ENCODE data around the gene PXDC1.
A peak's percentile ranks its signal among the peaks of the same experiment; 100 is the strongest.

The PXDC1 gene

DNA sequence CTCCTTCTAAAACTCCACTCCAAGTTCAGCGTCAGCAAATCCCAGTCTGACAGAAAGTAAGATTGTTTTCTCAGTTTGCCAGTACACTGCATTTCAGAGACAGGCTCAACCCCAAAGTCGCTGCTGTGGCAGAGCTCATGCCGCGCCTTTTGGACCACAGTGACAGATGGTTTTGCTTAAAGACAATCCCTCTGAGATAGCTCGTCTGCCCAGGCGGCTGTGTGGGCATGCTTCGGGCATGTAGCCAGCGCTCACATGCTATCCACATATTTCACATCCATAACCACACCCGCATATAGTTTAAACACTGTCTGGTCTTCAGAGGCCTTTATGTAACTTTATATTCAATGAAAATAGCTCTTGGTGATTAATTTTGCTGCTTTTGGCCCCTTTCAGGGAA, 14.7 kb upstream of the PXDC1 start:
- H3K4me3 ChIP-seq = no peak overlapping the region
- no peak for DNase-seq (ENCODE audit: low spot score)
- H3K27ac ChIP-seq = peak overlapping the region; percentile 28 to 63
- TF ChIP-seq, protein P1, sequence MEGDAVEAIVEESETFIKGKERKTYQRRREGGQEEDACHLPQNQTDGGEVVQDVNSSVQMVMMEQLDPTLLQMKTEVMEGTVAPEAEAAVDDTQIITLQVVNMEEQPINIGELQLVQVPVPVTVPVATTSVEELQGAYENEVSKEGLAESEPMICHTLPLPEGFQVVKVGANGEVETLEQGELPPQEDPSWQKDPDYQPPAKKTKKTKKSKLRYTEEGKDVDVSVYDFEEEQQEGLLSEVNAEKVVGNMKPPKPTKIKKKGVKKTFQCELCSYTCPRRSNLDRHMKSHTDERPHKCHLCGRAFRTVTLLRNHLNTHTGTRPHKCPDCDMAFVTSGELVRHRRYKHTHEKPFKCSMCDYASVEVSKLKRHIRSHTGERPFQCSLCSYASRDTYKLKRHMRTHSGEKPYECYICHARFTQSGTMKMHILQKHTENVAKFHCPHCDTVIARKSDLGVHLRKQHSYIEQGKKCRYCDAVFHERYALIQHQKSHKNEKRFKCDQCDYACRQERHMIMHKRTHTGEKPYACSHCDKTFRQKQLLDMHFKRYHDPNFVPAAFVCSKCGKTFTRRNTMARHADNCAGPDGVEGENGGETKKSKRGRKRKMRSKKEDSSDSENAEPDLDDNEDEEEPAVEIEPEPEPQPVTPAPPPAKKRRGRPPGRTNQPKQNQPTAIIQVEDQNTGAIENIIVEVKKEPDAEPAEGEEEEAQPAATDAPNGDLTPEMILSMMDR (IDR thresholded peaks at IDR 0.05) = no peak

DNA sequence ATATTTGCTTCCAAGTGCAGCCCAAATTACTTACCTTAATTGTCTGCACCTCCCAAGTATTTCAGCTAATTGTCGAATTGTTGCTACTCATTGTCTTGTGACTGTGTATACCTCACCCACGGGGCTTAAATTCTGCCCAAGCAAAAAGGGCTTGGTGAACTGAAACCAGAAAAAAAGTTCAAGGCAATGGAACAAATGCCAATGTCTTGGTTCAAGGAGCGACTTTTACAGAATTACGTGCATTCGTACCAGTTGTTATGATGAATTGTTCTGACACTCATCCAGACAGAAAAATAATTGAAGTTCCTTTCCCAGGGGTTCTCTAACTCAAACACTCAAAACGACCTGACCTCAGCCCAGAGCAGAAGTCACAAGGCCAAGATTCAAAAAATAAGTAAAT, 13.9 kb upstream of the PXDC1 start:
- TF ChIP-seq, protein P1 (IDR thresholded peaks at IDR 0.05) = no peak
- Histone ChIP-seq H3K4me3 (no peak overlapping the region), H3K27ac (no peak overlapping the region)
- DNase-seq (ENCODE audit: low spot score) = no peak

DNA sequence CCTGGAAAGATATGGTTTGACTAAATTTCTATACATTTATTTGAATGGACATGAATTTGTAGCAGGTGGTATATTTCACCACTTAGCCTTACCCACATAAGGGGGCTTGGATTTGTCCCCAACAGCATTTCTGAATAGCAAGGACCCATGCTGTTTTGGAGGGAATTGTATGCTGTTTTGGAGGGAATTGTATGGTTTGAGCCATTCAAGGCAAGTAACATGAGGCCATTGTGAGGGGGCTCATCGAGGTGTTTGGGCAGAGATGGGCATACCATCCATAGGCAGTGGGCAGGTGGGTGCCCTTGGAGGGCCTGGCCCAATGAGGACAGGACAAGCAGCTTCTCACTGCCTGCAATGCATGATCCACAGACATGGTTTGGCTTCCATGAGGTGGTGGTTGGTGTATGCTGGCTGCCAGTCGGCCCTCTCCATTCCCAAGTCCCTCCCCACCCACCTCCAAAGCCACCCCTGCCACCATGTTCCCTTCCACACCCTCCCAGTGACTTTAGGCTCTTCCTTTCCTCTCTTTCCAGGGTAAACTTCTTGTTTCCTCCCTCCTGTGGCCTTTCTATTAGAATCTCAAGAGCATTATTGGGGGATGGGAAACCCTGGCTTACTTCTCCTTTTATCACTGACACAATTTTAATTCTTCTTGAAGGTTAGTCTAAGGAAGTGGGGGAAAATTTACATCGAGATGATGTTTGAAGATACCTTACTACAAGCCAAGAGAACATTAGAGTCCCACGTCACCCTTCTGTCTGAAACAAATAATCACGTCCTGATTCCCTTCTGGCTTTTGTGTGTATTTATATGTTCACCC, 13.2 kb upstream of the PXDC1 start:
- TF ChIP-seq, protein P1 (IDR thresholded peaks at IDR 0.05) = no peak
- no peak overlapping the region for H3K4me3 ChIP-seq
- DNase-seq (ENCODE audit: low spot score) = no peak

DNA sequence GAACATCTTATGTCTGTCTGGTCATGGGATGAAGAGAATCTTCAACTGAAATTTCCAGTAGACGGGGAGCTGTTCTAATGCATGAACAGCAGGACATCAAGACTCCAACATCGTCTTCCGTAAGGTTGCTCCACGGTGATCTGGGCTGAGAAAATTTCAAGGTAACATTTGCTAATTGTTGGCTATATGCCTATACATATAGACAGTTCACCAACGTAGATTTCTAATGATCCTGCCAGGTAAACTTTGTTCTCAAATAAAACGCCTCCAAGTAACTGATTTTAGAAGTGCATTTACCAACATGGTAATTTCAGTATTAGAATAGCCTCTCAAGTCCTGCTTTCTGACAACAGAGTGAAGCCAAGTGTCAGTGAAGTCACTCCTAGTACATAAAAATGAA, 11.3 kb upstream of the PXDC1 start:
- TF ChIP-seq, protein P1 (IDR thresholded peaks at IDR 0.05) = no peak
- no peak overlapping the region for H3K4me3 ChIP-seq
- DNase-seq (ENCODE audit: low spot score) = no peak
- no peak overlapping the region for H3K27ac ChIP-seq

More for the DNA sequence above, 13.2 kb upstream of the PXDC1 start:
- H3K27ac ChIP-seq = no peak overlapping the region

DNA sequence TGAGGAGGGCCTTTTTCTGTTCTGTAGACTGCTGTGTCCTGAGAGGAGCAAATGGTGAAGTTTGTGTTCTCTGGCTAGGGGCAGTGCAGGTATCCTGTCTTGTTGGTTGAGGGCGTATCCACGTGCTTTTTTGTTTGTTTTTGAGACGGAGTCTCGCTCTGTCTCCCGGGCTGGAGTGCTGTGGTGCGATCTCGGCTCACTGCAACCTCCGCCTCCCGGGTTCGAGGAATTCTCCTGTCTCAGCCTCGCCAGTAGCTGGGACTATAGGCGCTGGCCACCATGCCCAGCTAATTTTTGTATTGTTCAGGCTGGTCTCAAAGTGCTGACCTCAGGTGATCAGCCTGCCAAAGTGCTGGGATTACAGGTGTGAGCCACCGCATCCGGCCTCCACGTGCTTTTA, 10.8 kb upstream of the PXDC1 start:
- Histone ChIP-seq H3K4me3 (no peak overlapping the region), H3K27ac (no peak overlapping the region)
- TF ChIP-seq, protein P1 (IDR thresholded peaks at IDR 0.05) = no peak
- DNase-seq (ENCODE audit: low spot score) = no peak

DNA sequence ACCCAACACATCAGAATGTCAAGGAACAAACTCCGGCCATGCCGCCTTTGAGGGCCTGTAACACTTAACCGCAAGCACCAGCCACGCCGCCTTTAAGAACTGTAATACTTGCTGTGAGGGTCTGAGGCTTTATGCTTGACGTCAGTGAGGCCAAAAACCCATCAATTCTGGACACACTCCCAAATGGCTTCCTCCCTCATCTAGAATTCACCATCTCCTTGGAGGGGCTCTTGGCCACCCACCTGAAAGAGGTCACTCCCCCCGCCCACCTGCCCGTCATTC, 10.4 kb upstream of the PXDC1 start:
- TF ChIP-seq, protein P1 (IDR thresholded peaks at IDR 0.05) = no peak
- no peak overlapping the region for H3K27ac ChIP-seq
- no peak overlapping the region for H3K4me3 ChIP-seq
- no peak for DNase-seq (ENCODE audit: low spot score)

DNA sequence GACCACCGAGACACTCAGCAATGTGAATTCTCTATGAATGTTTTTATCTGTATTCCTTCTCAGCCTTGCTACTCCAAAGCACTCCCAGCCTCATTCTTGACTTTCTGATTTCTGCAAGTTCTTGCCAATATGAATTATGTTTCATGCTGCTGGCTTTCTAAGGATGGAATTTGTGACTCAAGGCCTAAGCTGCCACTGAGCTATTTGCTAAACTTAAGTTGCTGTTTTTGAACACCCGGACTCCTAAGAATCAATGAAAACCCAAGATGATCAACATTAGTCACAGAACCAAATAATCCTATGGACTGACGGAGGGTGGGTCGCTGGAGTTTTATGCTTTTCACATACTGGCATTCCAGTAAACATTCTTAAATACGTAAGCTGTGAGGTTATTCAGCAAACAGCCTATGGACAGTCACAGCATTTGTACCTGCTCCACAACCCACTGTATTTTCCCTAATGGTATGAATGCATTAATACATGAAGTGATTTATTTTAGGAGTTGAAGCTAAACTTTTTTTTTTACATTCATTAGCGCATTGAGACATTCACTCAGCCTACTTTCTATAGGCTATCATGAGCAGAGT, 8.2 kb upstream of the PXDC1 start:
- TF ChIP-seq, protein P1 (IDR thresholded peaks at IDR 0.05) = no peak
- no peak overlapping the region for H3K4me3 ChIP-seq
- H3K27ac ChIP-seq = peak overlapping the region; percentile 38 to 88
- DNase-seq (ENCODE audit: low spot score) = no peak

Measured in coronary artery (tissue), 2 donors.